ENCODE results near the gene EFNA1. TPM values are rescaled to one million over a fixed set of nuclear protein-coding genes. Genes with fewer than 3 reads are reported as not detected.
A peak's percentile ranks its signal among the peaks of the same experiment; 100 is the strongest.

Gene EFNA1
- total RNA-seq, 1 experiment from 2014 or later = not detected

- no peak overlapping the region for H3K4me2 ChIP-seq (ENCODE audit: low read depth, low read length, poor library complexity, severe bottlenecking)
- no peaks in the 10 kb centered on the region for H3K9me2 ChIP-seq (replicated peaks; ENCODE audit: insufficient read depth, low read length)
- no peak overlapping the region for H3K4me3 ChIP-seq (ENCODE audit: low read length)
- no peak overlapping the region for H3K9ac ChIP-seq (ENCODE audit: low read length)
- no peaks in the 10 kb centered on the region for H3K9me3 ChIP-seq (ENCODE audit: low read length)
- H2AFZ ChIP-seq (ENCODE audit: low read length) = no peak overlapping the region
- H3K27me3 ChIP-seq (ENCODE audit: low read length) = no peaks in the 10 kb centered on the region
- H3K4me1 ChIP-seq (ENCODE audit: low read length) = peaks cover 41% of the 10 kb centered on the region
- no peak overlapping the region for H3K27ac ChIP-seq (ENCODE audit: low read length)
- no peaks in the 10 kb centered on the region for H4K20me1 ChIP-seq (ENCODE audit: insufficient read depth, low read depth, low read length)
- no peaks in the 10 kb centered on the region for H3K79me2 ChIP-seq (ENCODE audit: low read length)
- peaks cover 21% of the 10 kb centered on the region for H3K36me3 ChIP-seq (ENCODE audit: insufficient read depth, low read length)
- DNase-seq = peak; percentile 39
These were observed 51.7 kb downstream of the EFNA1 start for GRCh38 chr1:155179112-155180031.

- Histone ChIP-seq H2AFZ (ENCODE audit: low read length) (no peak overlapping the region), H3K9me3 (ENCODE audit: low read length) (no peaks in the 10 kb centered on the region), H3K4me1 (ENCODE audit: low read length) (peaks cover 41% of the 10 kb centered on the region), H3K36me3 (ENCODE audit: insufficient read depth, low read length) (peaks cover 21% of the 10 kb centered on the region), H3K9me2 (replicated peaks; ENCODE audit: insufficient read depth, low read length) (no peaks in the 10 kb centered on the region), H3K79me2 (ENCODE audit: low read length) (no peaks in the 10 kb centered on the region), H3K4me3 (ENCODE audit: low read length) (no peak overlapping the region), H4K20me1 (ENCODE audit: insufficient read depth, low read depth, low read length) (no peaks in the 10 kb centered on the region), H3K9ac (ENCODE audit: low read length) (no peak overlapping the region), H3K27ac (ENCODE audit: low read length) (no peak overlapping the region), H3K27me3 (ENCODE audit: low read length) (no peaks in the 10 kb centered on the region), H3K4me2 (ENCODE audit: low read depth, low read length, poor library complexity, severe bottlenecking) (no peak overlapping the region)
- DNase-seq = no peak
These were observed 53.8 kb downstream of the EFNA1 start for GRCh38 chr1:155181371-155182051.

GRCh38 chr1:155182052-155182550 lies 54.4 kb downstream of the EFNA1 start:
- Histone ChIP-seq H3K9me3 (ENCODE audit: low read length) (no peaks in the 10 kb centered on the region), H3K9ac (ENCODE audit: low read length) (no peak overlapping the region), H3K4me1 (ENCODE audit: low read length) (peaks cover 38% of the 10 kb centered on the region), H3K79me2 (ENCODE audit: low read length) (no peaks in the 10 kb centered on the region), H3K27me3 (ENCODE audit: low read length) (no peaks in the 10 kb centered on the region), H3K27ac (ENCODE audit: low read length) (no peak overlapping the region), H3K4me3 (ENCODE audit: low read length) (no peak overlapping the region), H3K9me2 (replicated peaks; ENCODE audit: insufficient read depth, low read length) (no peaks in the 10 kb centered on the region), H3K36me3 (ENCODE audit: insufficient read depth, low read length) (peaks cover 18% of the 10 kb centered on the region), H4K20me1 (ENCODE audit: insufficient read depth, low read depth, low read length) (no peaks in the 10 kb centered on the region), H2AFZ (ENCODE audit: low read length) (no peak overlapping the region), H3K4me2 (ENCODE audit: low read depth, low read length, poor library complexity, severe bottlenecking) (no peak overlapping the region)
- DNase-seq = no peak

GRCh38 chr1:155183775-155184221 lies 56.1 kb downstream of the EFNA1 start:
- Histone ChIP-seq H3K4me1 (ENCODE audit: low read length) (peaks cover 37% of the 10 kb centered on the region), H2AFZ (ENCODE audit: low read length) (no peak overlapping the region), H3K36me3 (ENCODE audit: insufficient read depth, low read length) (peaks cover 11% of the 10 kb centered on the region), H3K9me3 (ENCODE audit: low read length) (no peaks in the 10 kb centered on the region), H3K9me2 (replicated peaks; ENCODE audit: insufficient read depth, low read length) (no peaks in the 10 kb centered on the region), H3K9ac (ENCODE audit: low read length) (peak overlapping the region; percentile 59), H3K79me2 (ENCODE audit: low read length) (no peaks in the 10 kb centered on the region), H4K20me1 (ENCODE audit: insufficient read depth, low read depth, low read length) (no peaks in the 10 kb centered on the region), H3K4me3 (ENCODE audit: low read length) (no peak overlapping the region), H3K27ac (ENCODE audit: low read length) (peak overlapping the region; percentile 82), H3K27me3 (ENCODE audit: low read length) (no peaks in the 10 kb centered on the region), H3K4me2 (ENCODE audit: low read depth, low read length, poor library complexity, severe bottlenecking) (peak overlapping the region; percentile 72)
- no peak for DNase-seq

GRCh38 chr1:155184351-155184811 lies 56.7 kb downstream of the EFNA1 start:
- no peak for DNase-seq
- peaks cover 11% of the 10 kb centered on the region for H3K36me3 ChIP-seq (ENCODE audit: insufficient read depth, low read length)
- peak overlapping the region; percentile 72 for H3K4me2 ChIP-seq (ENCODE audit: low read depth, low read length, poor library complexity, severe bottlenecking)
- no peaks in the 10 kb centered on the region for H3K27me3 ChIP-seq (ENCODE audit: low read length)
- H3K9me3 ChIP-seq (ENCODE audit: low read length) = no peaks in the 10 kb centered on the region
- H3K4me3 ChIP-seq (ENCODE audit: low read length) = peak overlapping the region; percentile 51
- H3K9me2 ChIP-seq (replicated peaks; ENCODE audit: insufficient read depth, low read length) = no peaks in the 10 kb centered on the region
- peaks cover 37% of the 10 kb centered on the region for H3K4me1 ChIP-seq (ENCODE audit: low read length)
- H3K27ac ChIP-seq (ENCODE audit: low read length) = peak overlapping the region; percentile 82
- H3K79me2 ChIP-seq (ENCODE audit: low read length) = no peaks in the 10 kb centered on the region
- H3K9ac ChIP-seq (ENCODE audit: low read length) = peak overlapping the region; percentile 59
- H2AFZ ChIP-seq (ENCODE audit: low read length) = no peak overlapping the region
- H4K20me1 ChIP-seq (ENCODE audit: insufficient read depth, low read depth, low read length) = no peaks in the 10 kb centered on the region

Small RNA genes lying within 50 kb of the gene (small RNA-seq; reads per million reads assigned to genes)
- gene HMGN2P18 = not detected
- gene RF00019 = not detected

Other genes with a start within 250 kb of the EFNA1 start
- gene PMVK, start 191.2 kb upstream of the EFNA1 start, total RNA-seq (2014; rRNA removed; shearing (Covaris generic); ENCODE audit: low replicate concordance) = 11.1 and 14.1 TPM in 2 replicates
- gene PBXIP1, start 171.8 kb upstream of the EFNA1 start, total RNA-seq (2014; rRNA removed; shearing (Covaris generic); ENCODE audit: low replicate concordance) = 26.1 and 55.8 TPM in 2 replicates
- gene PYGO2, start 166.1 kb upstream of the EFNA1 start, total RNA-seq (2014; rRNA removed; shearing (Covaris generic); ENCODE audit: low replicate concordance) = 37.3 and 44.4 TPM in 2 replicates
- 27.8 and 35.3 TPM in 2 replicates for gene SHC1, start 157.1 kb upstream of the EFNA1 start, total RNA-seq (2014; rRNA removed; shearing (Covaris generic); ENCODE audit: low replicate concordance)
- 110 and 225 TPM in 2 replicates for gene CKS1B, start 153.2 kb upstream of the EFNA1 start, total RNA-seq (2014; rRNA removed; shearing (Covaris generic); ENCODE audit: low replicate concordance)
- 48.7 and 57.3 TPM in 2 replicates for gene FLAD1, start 144.5 kb upstream of the EFNA1 start, total RNA-seq (2014; rRNA removed; shearing (Covaris generic); ENCODE audit: low replicate concordance)
- gene LENEP, start 134.3 kb upstream of the EFNA1 start, total RNA-seq (2014; rRNA removed; shearing (Covaris generic); ENCODE audit: low replicate concordance) = 2.6 TPM in 1 of 2 replicates, not detected in the other
- gene ZBTB7B, start 125.1 kb upstream of the EFNA1 start, total RNA-seq (2014; rRNA removed; shearing (Covaris generic); ENCODE audit: low replicate concordance) = 17.1 and 31.0 TPM in 2 replicates
- gene DCST2, start 94.1 kb upstream of the EFNA1 start, total RNA-seq (2014; rRNA removed; shearing (Covaris generic); ENCODE audit: low replicate concordance) = 1.3 and 3.5 TPM in 2 replicates
- not detected in 2 replicates for gene DCST1, start 94.1 kb upstream of the EFNA1 start, total RNA-seq (2014; rRNA removed; shearing (Covaris generic); ENCODE audit: low replicate concordance)
- gene ADAM15, start 76.6 kb upstream of the EFNA1 start, total RNA-seq (2014; rRNA removed; shearing (Covaris generic); ENCODE audit: low replicate concordance) = 33.6 and 50.0 TPM in 2 replicates
- gene EFNA4, start 64.1 kb upstream of the EFNA1 start, total RNA-seq (2014; rRNA removed; shearing (Covaris generic); ENCODE audit: low replicate concordance) = 10.4 and 14.5 TPM in 2 replicates
- 12.2 and 15.7 TPM in 2 replicates for gene EFNA3, start 49.0 kb upstream of the EFNA1 start, total RNA-seq (2014; rRNA removed; shearing (Covaris generic); ENCODE audit: low replicate concordance)
- gene SLC50A1, start 8.0 kb downstream of the EFNA1 start, total RNA-seq (2014; rRNA removed; shearing (Covaris generic); ENCODE audit: low replicate concordance) = 47.8 and 56.5 TPM in 2 replicates
- 22.2 and 33.2 TPM in 2 replicates for gene DPM3, start 12.7 kb downstream of the EFNA1 start, total RNA-seq (2014; rRNA removed; shearing (Covaris generic); ENCODE audit: low replicate concordance)
- gene KRTCAP2, start 45.4 kb downstream of the EFNA1 start, total RNA-seq (2014; rRNA removed; shearing (Covaris generic); ENCODE audit: low replicate concordance) = 237 and 400 TPM in 2 replicates
- 5.1 and 19.2 TPM in 2 replicates for gene TRIM46, start 46.0 kb downstream of the EFNA1 start, total RNA-seq (2014; rRNA removed; shearing (Covaris generic); ENCODE audit: low replicate concordance)
- gene THBS3, start 80.0 kb downstream of the EFNA1 start, total RNA-seq (2014; rRNA removed; shearing (Covaris generic); ENCODE audit: low replicate concordance) = 11.9 and 18.7 TPM in 2 replicates
- gene MTX1, start 80.8 kb downstream of the EFNA1 start, total RNA-seq (2014; rRNA removed; shearing (Covaris generic); ENCODE audit: low replicate concordance) = 49.5 and 56.9 TPM in 2 replicates
- 20.7 and 30.6 TPM in 2 replicates for gene ENTREP3, start 127.6 kb downstream of the EFNA1 start, total RNA-seq (2014; rRNA removed; shearing (Covaris generic); ENCODE audit: low replicate concordance)
- 69.7 and 73.5 TPM in 2 replicates for gene SCAMP3, start 134.5 kb downstream of the EFNA1 start, total RNA-seq (2014; rRNA removed; shearing (Covaris generic); ENCODE audit: low replicate concordance)
- 78.7 and 99.6 TPM in 2 replicates for gene CLK2, start 145.6 kb downstream of the EFNA1 start, total RNA-seq (2014; rRNA removed; shearing (Covaris generic); ENCODE audit: low replicate concordance)
- 5.9 and 6.3 TPM in 2 replicates for gene HCN3, start 149.6 kb downstream of the EFNA1 start, total RNA-seq (2014; rRNA removed; shearing (Covaris generic); ENCODE audit: low replicate concordance)
- not detected in 2 replicates for gene PKLR, start 173.6 kb downstream of the EFNA1 start, total RNA-seq (2014; rRNA removed; shearing (Covaris generic); ENCODE audit: low replicate concordance)
- 298 and 377 TPM in 2 replicates for gene FDPS, start 181.0 kb downstream of the EFNA1 start, total RNA-seq (2014; rRNA removed; shearing (Covaris generic); ENCODE audit: low replicate concordance)
- gene RUSC1, start 193.0 kb downstream of the EFNA1 start, total RNA-seq (2014; rRNA removed; shearing (Covaris generic); ENCODE audit: low replicate concordance) = 8.3 and 9.2 TPM in 2 replicates